GM21381 (cell line): Measurements from ENCODE around the gene GLRX3.

Experiments
- ATAC-seq: cut with Tn5 transposase; IDR thresholded peaks from one replicate; pipeline ENCODE4 v1.9.1; 2021; ENCODE audit warnings: mild to moderate bottlenecking, moderate library complexity; ENCODE audit not compliant: unreplicated experiment

The GLRX3 gene

DNA sequence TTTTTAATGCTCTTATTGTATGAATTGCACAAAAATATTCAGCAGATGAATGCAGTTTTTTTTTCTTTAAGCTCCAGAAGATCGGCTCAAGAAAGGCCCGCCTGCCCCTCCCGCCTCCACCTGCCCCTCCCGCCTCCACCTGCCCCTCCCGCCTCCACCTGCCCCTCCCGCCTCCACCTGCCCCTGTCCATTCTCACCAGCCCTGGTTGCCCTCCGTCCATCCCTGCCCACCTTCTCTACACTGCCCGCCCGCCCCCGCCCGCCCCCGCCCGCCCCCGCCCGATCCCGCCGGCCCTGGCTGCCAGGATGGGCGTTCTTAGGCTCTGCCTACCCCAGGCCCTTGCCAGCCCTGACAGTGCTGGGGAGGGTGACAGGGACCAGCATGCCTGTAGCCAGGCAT lies 67.4 kb downstream of the GLRX3 start:
- no peak for ATAC-seq

DNA sequence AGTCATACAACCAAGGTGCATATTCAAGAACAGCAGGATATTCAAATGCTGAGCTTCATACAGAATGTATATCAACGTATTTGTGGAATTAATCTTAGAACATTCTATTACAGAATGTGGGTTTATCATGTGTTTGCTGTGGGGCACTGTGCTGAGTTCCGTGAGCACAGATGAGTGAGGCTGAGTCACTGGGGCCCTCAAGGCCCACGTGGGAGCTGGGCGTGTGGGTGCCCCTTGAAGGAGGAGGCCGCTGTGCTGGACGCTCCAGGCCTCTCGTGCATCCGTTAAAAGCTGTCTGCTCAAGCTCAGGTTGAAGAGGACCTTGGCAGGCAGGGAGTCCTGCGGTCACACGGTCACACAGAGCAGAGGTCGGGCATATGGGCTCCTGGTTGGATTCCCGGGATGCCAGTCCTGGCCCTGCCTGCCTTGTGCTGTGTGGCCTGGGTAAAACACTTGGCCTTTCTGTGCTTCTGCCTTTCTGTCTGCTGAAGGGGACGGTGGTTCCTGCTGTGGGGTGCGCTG lies 70.1 kb downstream of the GLRX3 start:
- ATAC-seq: no peak

DNA sequence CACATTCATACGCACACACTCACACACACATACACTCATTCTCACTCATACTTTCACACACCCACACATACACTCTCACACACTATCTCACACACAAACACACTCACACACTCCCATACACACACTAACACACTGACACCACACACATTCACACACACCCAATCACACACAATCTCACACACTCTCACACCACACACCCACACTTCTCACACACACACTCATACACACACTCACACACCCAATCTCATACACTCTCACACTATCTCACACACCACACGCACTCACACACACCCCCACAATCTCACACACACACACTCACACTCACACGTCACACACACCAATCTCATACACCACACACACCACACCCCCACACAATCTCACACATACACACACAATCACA lies 71.0 kb downstream of the GLRX3 start:
- no peak for ATAC-seq

DNA sequence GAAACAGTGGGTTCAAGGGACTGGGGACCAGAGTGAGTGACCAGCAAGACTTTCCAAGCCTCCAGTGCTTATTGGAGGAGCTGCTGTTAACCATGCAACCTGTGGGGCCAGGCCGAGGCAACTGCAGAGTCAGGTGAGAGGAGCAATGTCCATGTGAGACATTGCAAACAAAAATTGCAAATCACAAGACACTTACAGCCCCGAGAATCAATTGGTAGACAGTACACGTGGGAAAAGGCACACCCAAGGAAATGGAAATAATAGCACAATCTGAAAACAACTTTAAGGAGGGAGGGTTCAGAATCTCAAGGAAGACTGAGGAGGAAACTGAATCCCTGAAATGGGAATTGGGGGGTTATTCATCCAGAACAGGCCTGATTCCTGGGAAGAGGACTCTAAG lies 72.6 kb downstream of the GLRX3 start:
- ATAC-seq: no peak

DNA sequence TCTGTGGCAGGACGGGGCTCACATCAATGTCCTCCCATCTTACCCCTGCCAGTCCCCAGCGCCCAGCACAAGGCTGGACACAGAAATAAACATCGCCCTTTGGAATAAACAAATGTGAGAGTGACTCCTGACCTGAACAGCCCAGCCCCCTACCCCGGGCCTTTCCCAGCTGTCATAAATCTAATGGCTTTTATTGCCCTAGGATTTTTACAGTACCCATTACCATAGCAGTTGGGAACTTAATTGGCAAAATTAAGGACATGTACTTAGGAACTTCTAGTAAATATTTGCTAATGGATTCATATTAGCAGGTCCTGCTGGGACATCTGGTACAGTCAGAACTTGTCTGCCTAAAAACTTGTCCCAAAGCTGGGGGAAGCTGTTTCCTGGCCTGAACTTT lies 76.6 kb downstream of the GLRX3 start:
- no peak for ATAC-seq

DNA sequence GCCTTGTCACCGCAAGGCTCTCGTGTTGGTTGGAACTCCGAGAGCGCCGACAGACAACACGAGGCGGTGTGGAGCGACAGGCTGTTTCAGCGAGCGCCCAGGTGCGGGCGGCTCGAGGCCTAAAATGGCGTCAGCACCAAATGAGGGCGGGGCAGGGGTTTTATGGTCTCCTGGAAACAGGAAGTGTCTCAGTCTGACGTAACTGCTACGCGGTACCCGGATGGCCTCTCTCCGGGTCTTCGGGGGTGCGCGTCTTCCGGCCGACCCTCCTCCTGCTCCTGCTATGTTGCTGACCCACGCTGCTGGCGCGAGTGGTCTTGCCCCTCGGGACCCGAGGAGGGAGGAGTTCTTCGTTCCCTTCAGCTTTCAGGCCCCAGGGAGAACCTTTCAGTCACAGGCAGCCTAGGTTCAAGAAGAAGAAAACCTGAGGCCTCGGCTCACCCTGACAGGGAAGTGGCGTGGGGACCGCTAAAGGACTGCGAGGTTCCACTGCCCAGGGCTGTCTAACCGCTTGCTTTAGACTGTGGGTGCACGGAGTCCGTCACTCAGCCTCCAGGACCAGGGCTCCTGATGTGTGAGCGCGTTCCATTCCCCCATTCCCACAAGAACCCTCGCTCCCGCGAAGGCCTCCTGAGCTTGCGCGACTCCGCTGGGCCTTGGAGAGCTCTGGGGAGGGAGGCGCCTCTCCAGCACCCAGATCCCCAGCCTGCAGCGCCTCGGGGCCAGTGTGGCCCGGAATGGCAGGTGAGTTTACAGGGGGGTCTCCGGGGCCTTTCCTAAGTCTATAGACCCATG lies 77.3 kb downstream of the GLRX3 start:
- ATAC-seq: no peak

DNA sequence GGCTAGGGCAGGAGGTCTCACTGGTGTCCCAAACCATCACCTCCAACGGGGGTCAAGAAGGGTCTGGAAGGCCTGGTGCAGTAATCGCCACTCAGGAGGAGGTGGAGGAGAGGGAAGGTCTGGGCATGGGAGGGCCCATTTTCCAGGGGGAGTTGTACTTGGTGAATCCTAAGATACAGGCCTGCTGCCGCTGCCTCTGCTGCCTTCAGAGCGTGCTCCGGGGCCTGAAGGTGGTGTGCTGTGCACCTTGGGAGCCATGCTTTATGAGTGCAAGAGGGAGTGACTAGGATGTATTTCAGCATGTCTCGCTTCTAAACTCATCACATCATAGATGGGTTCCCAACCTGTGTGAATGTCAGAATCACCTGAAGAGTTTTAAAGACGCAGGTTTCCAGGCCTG lies 78.2 kb downstream of the GLRX3 start:
- ATAC-seq: no peak

DNA sequence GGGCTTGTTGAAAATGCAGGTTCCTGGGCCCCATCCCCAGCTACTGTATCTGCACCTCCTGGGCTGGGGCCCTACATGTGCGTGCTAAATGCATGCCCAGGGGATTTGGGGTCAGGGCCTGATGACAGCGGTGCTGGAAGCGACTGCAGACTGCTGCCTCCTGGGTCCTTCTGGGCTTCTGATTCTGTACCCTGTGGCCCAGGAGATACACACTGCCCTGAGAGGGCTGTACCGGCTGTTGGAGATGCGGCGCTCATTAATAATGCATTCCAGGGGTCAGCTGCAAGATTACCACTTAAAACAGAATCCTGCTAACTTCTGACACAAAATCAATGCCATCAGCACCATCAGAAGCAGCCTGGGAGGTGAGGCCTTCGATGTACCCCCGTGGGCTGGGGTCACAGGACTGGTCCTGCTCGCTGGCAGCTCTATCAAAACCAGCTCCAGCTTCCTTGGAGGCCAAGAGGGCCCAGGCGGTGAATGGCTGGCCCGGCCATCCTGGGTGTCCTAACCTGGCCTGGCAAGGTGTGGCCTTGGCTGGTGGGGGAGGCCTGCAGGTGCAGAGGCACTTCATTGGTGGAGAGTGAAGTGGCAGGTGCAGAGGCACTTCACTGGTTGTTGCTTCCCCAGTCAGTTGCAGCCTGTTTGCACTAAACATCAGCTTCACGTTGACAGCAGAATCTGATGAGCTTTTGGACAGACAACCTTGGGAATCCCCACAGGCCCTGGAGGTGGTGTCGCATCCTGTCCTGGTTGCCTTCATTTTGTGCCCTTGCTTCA lies 79.2 kb downstream of the GLRX3 start:
- ATAC-seq: no peak

DNA sequence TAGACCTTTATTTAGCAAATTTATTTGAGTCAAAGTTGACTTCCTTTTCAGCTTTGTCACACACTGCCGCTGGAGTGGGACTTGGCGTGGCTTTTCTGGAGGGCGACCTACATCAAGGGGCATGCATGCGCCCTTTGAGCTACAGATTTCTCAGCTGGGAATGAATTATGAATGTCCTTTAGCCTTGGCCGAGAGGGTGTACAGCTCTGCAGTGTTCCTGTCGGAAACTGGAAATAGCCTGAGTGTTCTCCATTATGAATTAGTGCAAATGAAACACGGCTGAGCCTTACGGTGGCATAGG lies 79.7 kb downstream of the GLRX3 start:
- ATAC-seq: no peak

DNA sequence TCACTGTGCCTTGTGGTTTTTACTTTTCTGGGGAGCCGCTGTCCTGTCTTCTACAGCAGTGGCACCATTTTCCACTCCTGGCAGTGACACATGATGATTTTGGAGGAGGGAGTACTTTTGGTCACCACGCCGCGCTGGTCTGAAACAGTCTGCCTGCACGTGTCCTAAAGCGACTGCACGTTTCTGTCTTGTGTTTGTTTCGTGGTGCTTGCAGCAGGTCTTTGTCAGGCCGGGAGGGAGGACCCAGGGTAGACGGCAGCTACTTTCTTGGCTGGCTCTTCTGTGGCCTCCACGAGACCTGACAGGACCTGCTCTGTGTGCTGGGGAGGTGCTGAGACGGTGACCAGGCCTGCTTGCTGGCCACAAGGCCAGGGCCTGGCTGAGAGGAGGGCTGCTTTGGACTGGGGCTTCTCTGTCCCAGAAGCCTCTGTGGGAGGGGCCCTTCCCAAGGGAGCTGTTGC lies 82.0 kb downstream of the GLRX3 start:
- ATAC-seq: no peak

DNA sequence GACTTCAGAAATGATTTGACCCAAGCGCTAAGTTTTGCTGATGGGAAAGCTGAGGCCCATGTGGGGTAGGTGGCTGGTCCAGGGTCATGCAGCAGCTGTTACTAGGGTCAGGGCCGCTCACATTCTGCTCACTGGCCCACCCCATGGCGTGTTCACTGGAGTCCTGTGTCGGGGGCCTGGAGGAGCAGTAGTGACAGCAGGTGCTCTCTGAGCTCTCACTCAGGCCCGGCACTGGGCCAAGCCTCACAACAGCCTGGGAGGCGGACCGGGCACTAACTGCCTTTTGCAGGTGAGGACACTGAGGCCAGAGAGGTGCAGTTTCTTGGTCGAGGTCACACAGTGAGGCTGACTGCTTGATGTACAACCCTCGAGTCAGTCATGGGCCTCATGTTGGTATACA lies 82.7 kb downstream of the GLRX3 start:
- ATAC-seq: no peak

DNA sequence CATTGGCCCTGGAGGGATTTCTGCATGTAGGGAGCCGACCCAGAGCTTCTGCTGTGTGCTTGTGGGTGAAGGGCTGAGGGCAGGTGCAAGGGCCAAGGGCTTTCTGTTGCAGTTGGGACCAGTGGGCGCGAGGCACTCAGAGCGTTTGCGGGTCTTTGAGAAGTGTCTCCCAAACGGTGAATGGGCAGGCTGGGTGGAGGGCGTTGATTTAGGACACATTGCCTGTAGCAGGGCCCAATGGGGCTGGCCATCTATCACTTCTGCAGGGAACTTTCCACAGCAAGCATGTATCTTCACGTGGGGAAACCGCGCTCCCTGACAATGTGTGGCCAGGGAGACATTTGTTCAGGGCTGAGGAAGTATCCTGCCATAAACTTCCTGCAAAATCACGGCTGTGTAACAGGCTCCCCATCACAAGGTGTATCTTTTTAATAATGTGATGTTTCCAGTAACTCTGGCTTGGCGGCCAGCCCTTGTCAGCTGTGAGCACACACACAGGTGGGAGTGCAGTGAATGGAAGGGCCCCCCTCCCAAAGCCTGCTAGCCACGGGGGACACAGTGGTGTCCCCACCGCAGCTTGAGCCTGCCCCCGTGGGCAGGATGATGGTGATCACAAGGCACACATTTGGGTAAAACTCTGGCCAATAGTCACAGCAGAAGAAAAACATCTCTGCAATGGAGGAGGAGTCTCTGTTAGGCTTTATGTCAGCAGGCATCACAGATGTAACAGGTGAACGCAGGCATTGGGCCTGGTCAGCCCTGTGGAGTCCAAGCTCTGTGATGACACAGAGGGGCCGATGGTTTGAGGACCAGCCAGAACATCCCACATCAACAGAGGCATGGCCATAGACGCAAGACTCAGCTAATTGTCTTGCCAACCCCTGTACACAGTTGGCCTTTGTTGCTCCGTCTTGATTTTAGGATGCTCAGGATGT lies 84.3 kb downstream of the GLRX3 start:
- ATAC-seq: no peak

DNA sequence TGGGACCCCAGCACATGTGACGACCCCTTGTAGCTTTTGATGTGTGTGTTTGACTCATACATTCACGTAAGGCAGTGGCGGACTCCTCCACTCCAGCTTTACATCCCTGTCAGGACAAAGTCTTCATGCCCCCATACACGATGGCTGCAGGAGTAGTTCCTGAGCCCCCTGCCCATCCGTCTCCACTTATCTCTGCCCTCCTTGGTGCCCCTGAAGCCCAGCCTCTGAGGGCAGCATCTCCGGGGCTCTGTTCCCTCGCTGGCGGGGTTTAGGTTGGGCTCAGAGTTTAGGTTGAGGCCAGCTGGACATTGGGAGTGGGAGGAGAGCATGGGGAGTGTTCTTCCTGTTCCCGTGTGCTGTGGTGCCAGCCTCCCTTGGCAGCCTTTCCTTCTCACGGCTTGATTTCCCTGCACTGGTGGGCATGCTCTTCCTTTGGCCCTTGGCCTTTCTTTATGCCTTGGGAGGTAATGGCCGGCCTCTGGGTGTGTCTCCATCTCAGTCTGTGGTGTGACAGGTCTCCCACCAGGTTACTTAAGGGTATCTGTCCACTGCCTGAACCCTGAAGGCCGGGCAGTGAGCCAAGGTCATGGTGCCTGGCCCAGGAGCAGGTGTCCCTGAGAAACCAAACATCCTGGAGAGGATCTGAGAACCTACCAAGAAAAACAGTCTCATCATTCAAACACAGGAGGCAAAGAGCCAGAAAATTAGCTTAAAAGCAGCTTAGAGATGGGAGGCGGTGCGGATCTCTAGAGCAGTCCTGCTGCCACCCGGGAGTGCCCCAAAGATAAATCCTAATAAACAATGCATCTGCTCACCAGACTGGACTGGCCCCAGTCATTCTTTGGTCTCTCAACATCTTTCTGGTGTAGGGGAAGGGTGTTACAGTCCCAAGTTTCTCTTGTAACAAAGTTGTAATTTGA lies 85.5 kb downstream of the GLRX3 start:
- no peak for ATAC-seq

DNA sequence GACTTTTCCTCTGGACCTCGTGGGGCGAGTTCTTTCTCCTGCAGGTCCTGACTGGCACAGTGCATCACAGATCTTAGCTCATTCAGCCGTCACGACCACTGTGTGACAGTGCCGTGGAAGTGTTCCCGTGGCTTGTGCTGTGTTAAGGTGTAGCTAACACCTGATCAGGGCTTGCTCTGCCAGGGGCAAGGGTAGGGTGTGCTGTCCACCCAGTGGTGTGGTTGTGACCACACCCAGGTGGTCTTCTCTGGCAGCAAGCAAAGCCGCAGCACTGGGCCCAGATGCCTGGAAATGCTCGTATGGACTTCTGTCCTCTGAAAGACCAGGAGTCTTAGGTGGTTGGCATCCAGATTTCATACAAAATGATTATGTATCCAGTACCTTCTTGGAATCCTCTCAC lies 86.2 kb downstream of the GLRX3 start:
- ATAC-seq: no peak

DNA sequence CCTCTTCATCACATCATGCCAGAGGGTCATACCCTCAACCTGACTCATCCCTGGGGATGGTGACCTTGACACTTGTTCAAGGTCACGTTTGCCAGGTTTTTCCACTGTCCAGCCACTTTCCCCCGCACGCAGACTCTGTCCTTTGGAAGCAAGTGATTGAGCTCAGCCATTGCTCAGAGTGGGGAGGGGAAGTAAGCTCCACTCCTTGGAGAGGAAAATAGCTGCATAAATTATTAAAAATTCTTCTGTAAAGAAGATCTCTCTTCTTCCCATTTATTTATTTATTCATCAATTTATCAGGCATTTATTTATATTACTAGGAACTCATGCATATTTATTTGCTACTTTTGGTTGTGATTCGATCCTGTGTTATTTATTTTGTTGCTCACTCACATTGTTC lies 88.0 kb downstream of the GLRX3 start:
- ATAC-seq: no peak

DNA sequence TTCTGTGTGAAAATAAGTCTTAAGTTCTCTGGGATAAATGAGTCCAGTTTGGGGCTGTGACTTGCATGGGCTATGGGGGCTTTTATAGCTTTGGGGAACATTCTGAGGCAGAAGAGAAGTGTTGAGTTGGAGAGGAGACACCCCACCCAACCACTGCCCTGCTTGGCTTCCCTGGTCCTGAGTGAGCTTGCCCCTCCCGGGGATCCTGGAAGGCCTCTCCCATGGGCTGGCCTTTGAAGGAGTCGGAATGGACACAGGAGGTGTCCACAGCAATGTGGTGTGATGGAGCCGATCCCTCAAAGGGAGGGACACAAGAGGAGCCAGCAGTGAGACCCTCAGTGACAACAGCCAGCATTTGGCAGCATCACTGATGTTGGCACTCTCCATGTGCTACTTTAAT lies 89.8 kb downstream of the GLRX3 start:
- ATAC-seq: no peak

DNA sequence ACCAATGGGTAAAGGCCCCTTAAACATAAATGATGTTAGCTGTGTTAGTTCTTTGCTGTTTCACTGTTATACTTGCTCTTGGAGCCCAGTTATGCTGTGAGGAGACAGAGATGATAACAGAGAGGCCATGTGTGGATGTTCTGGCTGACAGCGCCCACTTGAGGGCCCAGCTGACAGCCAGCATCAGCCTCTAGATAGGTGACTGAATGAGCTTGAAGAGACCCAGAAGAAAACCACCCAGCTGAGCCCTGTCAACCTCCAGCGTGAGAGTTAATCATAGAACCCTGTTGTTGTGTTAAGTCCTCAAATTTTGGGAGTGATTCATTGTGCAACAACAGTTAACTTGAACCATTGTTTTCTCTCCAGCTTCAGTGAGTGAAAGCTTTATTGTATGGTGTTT lies 91.7 kb downstream of the GLRX3 start:
- no peak for ATAC-seq
